ENCODE measurements around the gene IGF2R.
"Not testable (repeated sequence)": the region's sequence is repeated elsewhere in the genome, so short reads cannot be mapped to it uniquely, and the experiment has no call there.

IGF2R gene

GRCh38 chr6:160122744-160123143, 153.9 kb downstream of the IGF2R start:
- DNase-seq (ENCODE audit: low read depth) = no peak
- no peak overlapping the region for H3K4me3 ChIP-seq (ENCODE audit: low read length)
- H3K4me1 ChIP-seq (ENCODE audit: control insufficient read depth, insufficient read depth, low read length) = no peaks in the 10 kb centered on the region
- no peaks in the 10 kb centered on the region for H3K9me3 ChIP-seq (ENCODE audit: control insufficient read depth, low read length)
- no peak overlapping the region for H3K9ac ChIP-seq (ENCODE audit: low read length)
- no peaks in the 10 kb centered on the region for H3K27me3 ChIP-seq (replicated peaks; ENCODE audit: control insufficient read depth, insufficient read depth, low read length)
- peaks cover under 1% of the 10 kb centered on the region for H3K36me3 ChIP-seq (ENCODE audit: control insufficient read depth, insufficient read depth, low read length, severe bottlenecking)

GRCh38 chr6:160124007-160124406, 155.1 kb downstream of the IGF2R start:
- H3K36me3 ChIP-seq (ENCODE audit: control insufficient read depth, insufficient read depth, low read length, severe bottlenecking) = no peaks in the 10 kb centered on the region

GRCh38 chr6:160124605-160125004, 155.7 kb downstream of the IGF2R start:
- Histone ChIP-seq H3K9me3 (ENCODE audit: control insufficient read depth, low read length) (no peaks in the 10 kb centered on the region), H3K9ac (ENCODE audit: low read length) (no peak overlapping the region), H3K36me3 (ENCODE audit: control insufficient read depth, insufficient read depth, low read length, severe bottlenecking) (no peaks in the 10 kb centered on the region), H3K4me3 (ENCODE audit: low read length) (no peak overlapping the region), H3K27me3 (replicated peaks; ENCODE audit: control insufficient read depth, insufficient read depth, low read length) (no peaks in the 10 kb centered on the region), H3K4me1 (ENCODE audit: control insufficient read depth, insufficient read depth, low read length) (no peaks in the 10 kb centered on the region)
- DNase-seq (ENCODE audit: low read depth) = no peak

More at GRCh38 chr6:160124007-160124406, 155.1 kb downstream of the IGF2R start:
- DNase-seq (ENCODE audit: low read depth) = no peak
- Histone ChIP-seq H3K27me3 (replicated peaks; ENCODE audit: control insufficient read depth, insufficient read depth, low read length) (no peaks in the 10 kb centered on the region), H3K9ac (ENCODE audit: low read length) (no peak overlapping the region), H3K9me3 (ENCODE audit: control insufficient read depth, low read length) (no peaks in the 10 kb centered on the region), H3K4me3 (ENCODE audit: low read length) (no peak overlapping the region), H3K4me1 (ENCODE audit: control insufficient read depth, insufficient read depth, low read length) (no peaks in the 10 kb centered on the region)

- H3K27me3 ChIP-seq (replicated peaks; ENCODE audit: control insufficient read depth, insufficient read depth, low read length); H3K36me3 ChIP-seq (ENCODE audit: control insufficient read depth, insufficient read depth, low read length, severe bottlenecking); H3K9me3 ChIP-seq (ENCODE audit: control insufficient read depth, low read length); H3K4me1 ChIP-seq (ENCODE audit: control insufficient read depth, insufficient read depth, low read length); H3K9ac ChIP-seq (ENCODE audit: low read length); DNase-seq (ENCODE audit: low read depth); H3K4me3 ChIP-seq (ENCODE audit: low read length): not testable (repeated sequence)
Observed at GRCh38 chr6:160125105-160125504, 156.2 kb downstream of the IGF2R start.

- Histone ChIP-seq H3K27me3 (replicated peaks; ENCODE audit: control insufficient read depth, insufficient read depth, low read length) (no peaks in the 10 kb centered on the region), H3K9ac (ENCODE audit: low read length) (no peak overlapping the region), H3K4me3 (ENCODE audit: low read length) (no peak overlapping the region), H3K9me3 (ENCODE audit: control insufficient read depth, low read length) (no peaks in the 10 kb centered on the region), H3K36me3 (ENCODE audit: control insufficient read depth, insufficient read depth, low read length, severe bottlenecking) (peaks cover 3% of the 10 kb centered on the region), H3K4me1 (ENCODE audit: control insufficient read depth, insufficient read depth, low read length) (no peaks in the 10 kb centered on the region)
- no peak for DNase-seq (ENCODE audit: low read depth)
Observed at GRCh38 chr6:160127270-160128124, 158.6 kb downstream of the IGF2R start.

GRCh38 chr6:160128125-160128683, 159.3 kb downstream of the IGF2R start:
- Histone ChIP-seq H3K9me3 (ENCODE audit: control insufficient read depth, low read length) (no peaks in the 10 kb centered on the region), H3K27me3 (replicated peaks; ENCODE audit: control insufficient read depth, insufficient read depth, low read length) (no peaks in the 10 kb centered on the region), H3K4me1 (ENCODE audit: control insufficient read depth, insufficient read depth, low read length) (no peaks in the 10 kb centered on the region), H3K36me3 (ENCODE audit: control insufficient read depth, insufficient read depth, low read length, severe bottlenecking) (peaks cover 5% of the 10 kb centered on the region), H3K9ac (ENCODE audit: low read length) (no peak overlapping the region), H3K4me3 (ENCODE audit: low read length) (no peak overlapping the region)
- DNase-seq (ENCODE audit: low read depth) = no peak

GRCh38 chr6:160128879-160129516, 160.1 kb downstream of the IGF2R start:
- Histone ChIP-seq H3K9me3 (ENCODE audit: control insufficient read depth, low read length) (no peaks in the 10 kb centered on the region), H3K27me3 (replicated peaks; ENCODE audit: control insufficient read depth, insufficient read depth, low read length) (no peaks in the 10 kb centered on the region), H3K36me3 (ENCODE audit: control insufficient read depth, insufficient read depth, low read length, severe bottlenecking) (peaks cover 5% of the 10 kb centered on the region), H3K4me3 (ENCODE audit: low read length) (no peak overlapping the region), H3K9ac (ENCODE audit: low read length) (no peak overlapping the region), H3K4me1 (ENCODE audit: control insufficient read depth, insufficient read depth, low read length) (no peaks in the 10 kb centered on the region)
- DNase-seq (ENCODE audit: low read depth) = no peak

GRCh38 chr6:160129881-160130615, 161.2 kb downstream of the IGF2R start:
- no peaks in the 10 kb centered on the region for H3K27me3 ChIP-seq (replicated peaks; ENCODE audit: control insufficient read depth, insufficient read depth, low read length)
- H3K9ac ChIP-seq (ENCODE audit: low read length) = no peak overlapping the region
- H3K36me3 ChIP-seq (ENCODE audit: control insufficient read depth, insufficient read depth, low read length, severe bottlenecking) = peaks cover 5% of the 10 kb centered on the region
- no peak overlapping the region for H3K4me3 ChIP-seq (ENCODE audit: low read length)
- H3K4me1 ChIP-seq (ENCODE audit: control insufficient read depth, insufficient read depth, low read length) = no peaks in the 10 kb centered on the region
- no peaks in the 10 kb centered on the region for H3K9me3 ChIP-seq (ENCODE audit: control insufficient read depth, low read length)
- no peak for DNase-seq (ENCODE audit: low read depth)

GRCh38 chr6:160130729-160131484, 162.0 kb downstream of the IGF2R start:
- H3K4me1 ChIP-seq (ENCODE audit: control insufficient read depth, insufficient read depth, low read length) = no peaks in the 10 kb centered on the region
- H3K9me3 ChIP-seq (ENCODE audit: control insufficient read depth, low read length) = no peaks in the 10 kb centered on the region
- no peaks in the 10 kb centered on the region for H3K27me3 ChIP-seq (replicated peaks; ENCODE audit: control insufficient read depth, insufficient read depth, low read length)
- H3K9ac ChIP-seq (ENCODE audit: low read length) = no peak overlapping the region
- no peak overlapping the region for H3K4me3 ChIP-seq (ENCODE audit: low read length)
- no peak for DNase-seq (ENCODE audit: low read depth)
- H3K36me3 ChIP-seq (ENCODE audit: control insufficient read depth, insufficient read depth, low read length, severe bottlenecking) = peaks cover 5% of the 10 kb centered on the region

- DNase-seq (ENCODE audit: low read depth) = no peak
- no peak overlapping the region for H3K4me3 ChIP-seq (ENCODE audit: low read length)
Observed at GRCh38 chr6:160131636-160132296, 162.9 kb downstream of the IGF2R start.

More at GRCh38 chr6:160131636-160132296, 162.9 kb downstream of the IGF2R start:
- no peaks in the 10 kb centered on the region for H3K4me1 ChIP-seq (ENCODE audit: control insufficient read depth, insufficient read depth, low read length)
- H3K36me3 ChIP-seq (ENCODE audit: control insufficient read depth, insufficient read depth, low read length, severe bottlenecking) = peaks cover 5% of the 10 kb centered on the region
- no peak overlapping the region for H3K9ac ChIP-seq (ENCODE audit: low read length)
- H3K9me3 ChIP-seq (ENCODE audit: control insufficient read depth, low read length) = no peaks in the 10 kb centered on the region
- no peaks in the 10 kb centered on the region for H3K27me3 ChIP-seq (replicated peaks; ENCODE audit: control insufficient read depth, insufficient read depth, low read length)

Measured in adipocyte (in vitro differentiated cells).